ENCODE measurements around the gene ALKBH3.

The ALKBH3 gene

GRCh38 chr11:43880640-43881159, at the start of gene ALKBH3:
Gene ALKBH3, plus strand, starts transcription at chr11:43880831. Its CDS starts 1,822 bp downstream, at chr11:43882653.
- Histone ChIP-seq H3K4me3 (ENCODE audit: low read depth in 1 of 5, low read length in 5 of 5) (peak within 1 kb of the TSS; percentile 87 to 99 (median 98)), H3K9ac (ENCODE audit: low read length in 5 of 5) (peak within 1 kb of the TSS; percentile 79 to 97 (median 94)), H3K27me3 (ENCODE audit: control insufficient read depth in 5 of 5, insufficient read depth in 4 of 5, low read length in 5 of 5) (peaks cover 10 to 24% (median 16%) of the 10 kb centered on the region in 5 donors), H3K9me3 (ENCODE audit: control insufficient read depth in 5 of 5, low read length in 5 of 5) (no peaks in the 10 kb centered on the region), H3K36me3 (ENCODE audit: control insufficient read depth in 5 of 5, insufficient read depth in 5 of 5, low read length in 5 of 5) (peaks cover 22 to 31% (median 28%) of the 10 kb centered on the region in 5 donors), H3K27ac (ENCODE audit: low read depth, low read length) (peak within 1 kb of the TSS; percentile 66), H3K4me1 (ENCODE audit: control insufficient read depth in 5 of 5, insufficient read depth in 5 of 5, low read length in 5 of 5) (peaks cover 7 to 24% (median 20%) of the 10 kb centered on the region in 5 donors)

GRCh38 chr11:43830928-43831440, 49.6 kb upstream of the ALKBH3 start:
- peak overlapping the region; percentile 38 for H3K27ac ChIP-seq (ENCODE audit: low read depth, low read length)
- no peaks in the 10 kb centered on the region for H3K9me3 ChIP-seq (ENCODE audit: control insufficient read depth in 5 of 5, low read length in 5 of 5)
- peaks cover 0 to 17% (median 14%) of the 10 kb centered on the region in 5 donors for H3K4me1 ChIP-seq (ENCODE audit: control insufficient read depth in 5 of 5, insufficient read depth in 5 of 5, low read length in 5 of 5)
- H3K9ac ChIP-seq (ENCODE audit: low read length in 5 of 5): no peak overlapping the region
- no peak overlapping the region for H3K4me3 ChIP-seq (ENCODE audit: low read depth in 1 of 5, low read length in 5 of 5)
- H3K36me3 ChIP-seq (ENCODE audit: control insufficient read depth in 5 of 5, insufficient read depth in 5 of 5, low read length in 5 of 5): peaks cover 0 to 5% (median 5%) of the 10 kb centered on the region in 5 donors
- no peaks in the 10 kb centered on the region for H3K27me3 ChIP-seq (ENCODE audit: control insufficient read depth in 5 of 5, insufficient read depth in 4 of 5, low read length in 5 of 5)

- Histone ChIP-seq H3K9ac (ENCODE audit: low read length in 5 of 5) (no peak overlapping the region), H3K36me3 (ENCODE audit: control insufficient read depth in 5 of 5, insufficient read depth in 5 of 5, low read length in 5 of 5) (peaks cover 0 to 5% (median 5%) of the 10 kb centered on the region in 5 donors), H3K27ac (ENCODE audit: low read depth, low read length) (no peak overlapping the region), H3K27me3 (ENCODE audit: control insufficient read depth in 5 of 5, insufficient read depth in 4 of 5, low read length in 5 of 5) (no peaks in the 10 kb centered on the region), H3K9me3 (ENCODE audit: control insufficient read depth in 5 of 5, low read length in 5 of 5) (no peaks in the 10 kb centered on the region), H3K4me3 (ENCODE audit: low read depth in 1 of 5, low read length in 5 of 5) (no peak overlapping the region), H3K4me1 (ENCODE audit: control insufficient read depth in 5 of 5, insufficient read depth in 5 of 5, low read length in 5 of 5) (peaks cover 0 to 17% (median 14%) of the 10 kb centered on the region in 5 donors)
Measured at GRCh38 chr11:43832536-43832935, 48.1 kb upstream of the ALKBH3 start.

GRCh38 chr11:43833657-43834073, 47.0 kb upstream of the ALKBH3 start:
- Histone ChIP-seq H3K4me3 (ENCODE audit: low read depth in 1 of 5, low read length in 5 of 5) (no peak overlapping the region), H3K9me3 (ENCODE audit: control insufficient read depth in 5 of 5, low read length in 5 of 5) (no peaks in the 10 kb centered on the region), H3K4me1 (ENCODE audit: control insufficient read depth in 5 of 5, insufficient read depth in 5 of 5, low read length in 5 of 5) (peaks cover 0 to 17% (median 14%) of the 10 kb centered on the region in 5 donors), H3K27ac (ENCODE audit: low read depth, low read length) (peak overlapping the region; percentile 33), H3K27me3 (ENCODE audit: control insufficient read depth in 5 of 5, insufficient read depth in 4 of 5, low read length in 5 of 5) (no peaks in the 10 kb centered on the region), H3K9ac (ENCODE audit: low read length in 5 of 5) (peak overlapping the region in 1 of 5 donors; percentile 9), H3K36me3 (ENCODE audit: control insufficient read depth in 5 of 5, insufficient read depth in 5 of 5, low read length in 5 of 5) (peaks cover 0 to 7% (median 5%) of the 10 kb centered on the region in 5 donors)

GRCh38 chr11:43834286-43834685, 46.3 kb upstream of the ALKBH3 start:
- Histone ChIP-seq H3K27ac (ENCODE audit: low read depth, low read length) (peak overlapping the region; percentile 15), H3K4me3 (ENCODE audit: low read depth in 1 of 5, low read length in 5 of 5) (no peak overlapping the region), H3K9me3 (ENCODE audit: control insufficient read depth in 5 of 5, low read length in 5 of 5) (no peaks in the 10 kb centered on the region), H3K9ac (ENCODE audit: low read length in 5 of 5) (peak overlapping the region in 2 of 5 donors; percentile 2 to 16), H3K4me1 (ENCODE audit: control insufficient read depth in 5 of 5, insufficient read depth in 5 of 5, low read length in 5 of 5) (peaks cover 0 to 17% (median 14%) of the 10 kb centered on the region in 5 donors), H3K36me3 (ENCODE audit: control insufficient read depth in 5 of 5, insufficient read depth in 5 of 5, low read length in 5 of 5) (peaks cover 5 to 11% (median 8%) of the 10 kb centered on the region in 5 donors), H3K27me3 (ENCODE audit: control insufficient read depth in 5 of 5, insufficient read depth in 4 of 5, low read length in 5 of 5) (no peaks in the 10 kb centered on the region)

GRCh38 chr11:43835104-43835503, 45.5 kb upstream of the ALKBH3 start:
- Histone ChIP-seq H3K9me3 (ENCODE audit: control insufficient read depth in 5 of 5, low read length in 5 of 5) (no peaks in the 10 kb centered on the region), H3K9ac (ENCODE audit: low read length in 5 of 5) (no peak overlapping the region), H3K4me3 (ENCODE audit: low read depth in 1 of 5, low read length in 5 of 5) (no peak overlapping the region), H3K36me3 (ENCODE audit: control insufficient read depth in 5 of 5, insufficient read depth in 5 of 5, low read length in 5 of 5) (peaks cover 6 to 11% (median 11%) of the 10 kb centered on the region in 5 donors), H3K4me1 (ENCODE audit: control insufficient read depth in 5 of 5, insufficient read depth in 5 of 5, low read length in 5 of 5) (peaks cover 0 to 17% (median 14%) of the 10 kb centered on the region in 5 donors), H3K27me3 (ENCODE audit: control insufficient read depth in 5 of 5, insufficient read depth in 4 of 5, low read length in 5 of 5) (no peaks in the 10 kb centered on the region), H3K27ac (ENCODE audit: low read depth, low read length) (no peak overlapping the region)

GRCh38 chr11:43837879-43838278, 42.8 kb upstream of the ALKBH3 start:
- no peaks in the 10 kb centered on the region for H3K27me3 ChIP-seq (ENCODE audit: control insufficient read depth in 5 of 5, insufficient read depth in 4 of 5, low read length in 5 of 5)
- no peak overlapping the region for H3K9ac ChIP-seq (ENCODE audit: low read length in 5 of 5)
- no peaks in the 10 kb centered on the region for H3K9me3 ChIP-seq (ENCODE audit: control insufficient read depth in 5 of 5, low read length in 5 of 5)
- H3K36me3 ChIP-seq (ENCODE audit: control insufficient read depth in 5 of 5, insufficient read depth in 5 of 5, low read length in 5 of 5): peaks cover 3 to 28% (median 14%) of the 10 kb centered on the region in 5 donors
- no peak overlapping the region for H3K4me3 ChIP-seq (ENCODE audit: low read depth in 1 of 5, low read length in 5 of 5)
- no peak overlapping the region for H3K27ac ChIP-seq (ENCODE audit: low read depth, low read length)
- peaks cover 0 to 17% (median 14%) of the 10 kb centered on the region in 5 donors for H3K4me1 ChIP-seq (ENCODE audit: control insufficient read depth in 5 of 5, insufficient read depth in 5 of 5, low read length in 5 of 5)

- Histone ChIP-seq H3K9ac (ENCODE audit: low read length in 5 of 5) (no peak overlapping the region), H3K27me3 (ENCODE audit: control insufficient read depth in 5 of 5, insufficient read depth in 4 of 5, low read length in 5 of 5) (no peaks in the 10 kb centered on the region), H3K4me1 (ENCODE audit: control insufficient read depth in 5 of 5, insufficient read depth in 5 of 5, low read length in 5 of 5) (peaks cover 0 to 3% (median 0%) of the 10 kb centered on the region in 5 donors), H3K4me3 (ENCODE audit: low read depth in 1 of 5, low read length in 5 of 5) (no peak overlapping the region), H3K27ac (ENCODE audit: low read depth, low read length) (no peak overlapping the region), H3K9me3 (ENCODE audit: control insufficient read depth in 5 of 5, low read length in 5 of 5) (no peaks in the 10 kb centered on the region), H3K36me3 (ENCODE audit: control insufficient read depth in 5 of 5, insufficient read depth in 5 of 5, low read length in 5 of 5) (peaks cover 3 to 28% (median 20%) of the 10 kb centered on the region in 5 donors)
Measured at GRCh38 chr11:43842021-43842420, 38.6 kb upstream of the ALKBH3 start.

GRCh38 chr11:43845816-43846215, 34.8 kb upstream of the ALKBH3 start:
- H3K36me3 ChIP-seq (ENCODE audit: control insufficient read depth in 5 of 5, insufficient read depth in 5 of 5, low read length in 5 of 5): peaks cover 0 to 18% (median 10%) of the 10 kb centered on the region in 5 donors
- H3K27ac ChIP-seq (ENCODE audit: low read depth, low read length): no peak overlapping the region
- H3K4me1 ChIP-seq (ENCODE audit: control insufficient read depth in 5 of 5, insufficient read depth in 5 of 5, low read length in 5 of 5): peaks cover 0 to 3% (median 0%) of the 10 kb centered on the region in 5 donors
- no peaks in the 10 kb centered on the region for H3K9me3 ChIP-seq (ENCODE audit: control insufficient read depth in 5 of 5, low read length in 5 of 5)
- H3K4me3 ChIP-seq (ENCODE audit: low read depth in 1 of 5, low read length in 5 of 5): no peak overlapping the region
- H3K27me3 ChIP-seq (ENCODE audit: control insufficient read depth in 5 of 5, insufficient read depth in 4 of 5, low read length in 5 of 5): no peaks in the 10 kb centered on the region
- H3K9ac ChIP-seq (ENCODE audit: low read length in 5 of 5): no peak overlapping the region

GRCh38 chr11:43852057-43852636, 28.5 kb upstream of the ALKBH3 start:
- no peak overlapping the region for H3K27ac ChIP-seq (ENCODE audit: low read depth, low read length)
- H3K4me3 ChIP-seq (ENCODE audit: low read depth in 1 of 5, low read length in 5 of 5): no peak overlapping the region
- peaks cover 0 to 6% (median 0%) of the 10 kb centered on the region in 5 donors for H3K4me1 ChIP-seq (ENCODE audit: control insufficient read depth in 5 of 5, insufficient read depth in 5 of 5, low read length in 5 of 5)
- H3K27me3 ChIP-seq (ENCODE audit: control insufficient read depth in 5 of 5, insufficient read depth in 4 of 5, low read length in 5 of 5): no peaks in the 10 kb centered on the region
- peaks cover 2 to 15% (median 9%) of the 10 kb centered on the region in 5 donors for H3K36me3 ChIP-seq (ENCODE audit: control insufficient read depth in 5 of 5, insufficient read depth in 5 of 5, low read length in 5 of 5)
- no peaks in the 10 kb centered on the region for H3K9me3 ChIP-seq (ENCODE audit: control insufficient read depth in 5 of 5, low read length in 5 of 5)
- no peak overlapping the region for H3K9ac ChIP-seq (ENCODE audit: low read length in 5 of 5)

Measured in subcutaneous abdominal adipose tissue (tissue), 5 donors.